Right kidney (tissue), 1 donor: ENCODE data around the gene SYNDIG1.

Experiments
- DNase-seq: peaks from one replicate; pipeline ENCODE4 v3.0.0-alpha.2; 2016

SYNDIG1 gene

GRCh38 chr20:24694157-24694726 is 224.8 kb downstream of the SYNDIG1 start:
- DNase-seq, result no peak

GRCh38 chr20:24694727-24695528 is 225.5 kb downstream of the SYNDIG1 start:
- DNase-seq, result peak; percentile 51

DNA sequence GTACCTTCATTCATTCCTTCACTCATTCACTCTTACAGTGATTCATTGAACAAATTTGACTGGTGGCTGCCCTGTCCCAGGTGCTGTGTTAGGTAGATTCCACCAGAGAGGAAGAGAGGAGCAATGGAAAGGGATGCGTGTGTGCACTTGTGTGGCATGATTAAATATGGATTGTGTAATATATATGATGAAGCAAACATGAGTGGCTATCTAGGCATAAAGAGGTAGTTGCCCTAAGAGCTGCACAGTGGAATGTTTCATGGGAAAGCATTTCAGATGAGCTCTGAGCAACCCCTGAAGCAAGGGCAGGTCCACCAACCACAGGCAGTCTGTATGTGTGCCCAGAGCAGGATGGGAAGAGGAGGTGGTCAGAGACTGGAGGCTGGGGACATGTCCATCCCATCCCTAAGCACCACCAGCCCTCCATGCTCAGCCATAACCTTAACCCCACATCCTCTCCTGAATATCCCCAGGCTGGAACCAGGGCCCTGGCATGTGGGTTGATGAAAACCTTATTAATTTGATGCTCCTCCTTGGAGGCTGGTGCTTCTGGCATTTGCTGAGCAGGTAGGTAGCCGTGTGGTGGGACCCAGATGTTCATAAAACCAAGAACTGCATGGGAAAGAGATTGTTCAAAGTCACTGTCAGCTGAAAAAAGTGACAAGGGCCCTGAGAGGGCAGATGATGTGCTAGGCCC is 226.2 kb downstream of the SYNDIG1 start:
- no peak for DNase-seq

- no peak for DNase-seq
These were observed 227.0 kb downstream of the SYNDIG1 start for GRCh38 chr20:24696396-24696795.

- DNase-seq, result no peak
These were observed 228.0 kb downstream of the SYNDIG1 start for GRCh38 chr20:24697411-24697810.

DNA sequence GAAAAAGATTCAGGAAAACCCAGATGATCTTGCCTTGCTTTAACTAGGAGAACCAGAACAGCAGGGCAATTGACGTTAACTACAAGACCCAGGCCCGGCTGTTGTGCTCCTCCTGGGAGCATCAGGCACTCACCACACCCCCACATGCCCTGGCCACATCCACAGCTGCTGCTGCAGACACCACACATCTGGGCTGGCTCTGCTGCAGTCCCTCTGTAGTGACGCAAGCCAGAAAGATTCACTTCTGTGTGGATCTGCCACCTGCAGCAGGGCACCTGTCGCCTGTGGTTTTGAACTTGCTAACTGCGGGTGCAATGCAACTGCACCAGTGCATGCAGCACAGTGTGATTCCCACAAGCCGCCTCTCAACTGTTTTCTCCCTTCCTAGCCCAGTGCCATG is 228.8 kb downstream of the SYNDIG1 start:
- no peak for DNase-seq

- no peak for DNase-seq
These were observed 229.3 kb downstream of the SYNDIG1 start for GRCh38 chr20:24698706-24699206.

DNA sequence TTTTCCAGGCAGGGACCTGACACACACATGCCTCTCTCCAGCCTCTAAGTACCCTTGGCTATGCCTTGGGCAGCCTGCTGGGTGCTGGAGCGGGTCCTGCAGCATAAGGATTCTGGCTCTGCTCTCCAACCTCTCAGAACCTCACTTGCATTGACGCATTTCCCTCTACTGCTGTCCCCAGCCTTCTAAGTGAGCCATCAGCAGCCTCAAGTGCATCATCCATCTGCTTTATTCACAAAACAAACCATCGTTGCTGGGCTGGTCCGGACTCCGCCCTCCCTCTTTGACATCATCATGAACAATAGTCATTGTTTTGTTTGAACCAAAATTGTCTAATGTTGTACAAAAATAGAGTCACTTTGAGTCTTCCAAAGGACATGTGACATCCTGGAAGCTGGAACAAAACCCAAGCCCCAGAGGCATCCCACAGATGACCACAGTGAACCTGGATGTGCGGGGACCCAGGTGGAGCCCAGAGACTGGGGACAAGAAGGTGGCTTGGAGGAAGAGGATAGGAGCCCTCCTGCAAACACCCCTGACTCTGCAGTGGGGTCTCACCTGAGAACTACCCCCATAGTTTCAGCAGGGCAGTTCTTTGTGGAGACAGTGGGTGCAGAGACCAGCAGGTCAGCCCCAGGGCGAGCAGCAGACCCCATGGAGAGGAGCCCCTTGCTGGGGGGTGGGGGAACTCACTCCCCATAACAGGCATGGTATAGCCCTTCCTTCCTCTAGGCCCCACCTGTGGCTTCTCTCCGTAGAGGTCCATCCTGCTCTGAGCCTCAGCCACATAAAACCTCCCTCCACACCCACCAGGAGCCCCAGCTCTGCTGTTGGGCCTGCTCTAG is 230.1 kb downstream of the SYNDIG1 start:
- no peak for DNase-seq

GRCh38 chr20:24700166-24700860 is 230.9 kb downstream of the SYNDIG1 start:
- no peak for DNase-seq

GRCh38 chr20:24701027-24701426 is 231.6 kb downstream of the SYNDIG1 start:
- no peak for DNase-seq

DNA sequence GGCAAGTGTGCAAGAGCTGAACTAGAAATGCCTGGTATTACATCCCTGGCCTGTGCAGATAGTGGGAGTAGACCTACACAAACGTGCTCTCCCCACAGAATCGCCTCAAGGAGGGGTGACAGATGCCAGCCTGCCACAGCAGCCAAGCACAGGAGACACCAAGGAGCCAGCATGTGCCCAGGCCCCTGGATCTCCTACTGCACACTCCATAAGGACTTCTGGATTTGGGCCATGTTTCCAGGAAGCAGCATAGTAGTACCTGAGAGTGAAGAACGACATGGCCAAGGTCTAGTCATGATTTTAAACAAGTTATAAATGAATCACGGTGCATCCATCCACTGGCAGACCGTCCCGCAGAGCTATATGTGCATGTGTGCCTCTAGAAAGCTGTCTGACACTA is 232.2 kb downstream of the SYNDIG1 start:
- DNase-seq, result no peak

GRCh38 chr20:24702501-24703283 is 233.3 kb downstream of the SYNDIG1 start:
- no peak for DNase-seq

DNA sequence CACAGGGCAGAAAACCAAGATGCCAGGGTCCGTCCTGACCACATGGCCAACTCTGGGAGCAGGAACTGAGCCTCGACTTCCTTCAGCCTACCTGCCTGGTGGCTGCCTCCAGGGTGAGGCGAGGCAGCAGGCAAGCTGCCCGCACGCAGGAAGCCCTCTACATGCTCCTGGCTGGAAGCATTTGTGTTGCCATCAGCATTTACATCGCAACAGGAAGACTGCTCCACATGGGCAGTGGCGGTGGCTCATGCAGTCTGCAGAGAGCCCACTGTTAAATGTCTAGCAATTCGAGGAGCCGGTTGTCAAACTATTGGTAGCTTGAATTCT is 233.8 kb downstream of the SYNDIG1 start:
- DNase-seq, result no peak

DNA sequence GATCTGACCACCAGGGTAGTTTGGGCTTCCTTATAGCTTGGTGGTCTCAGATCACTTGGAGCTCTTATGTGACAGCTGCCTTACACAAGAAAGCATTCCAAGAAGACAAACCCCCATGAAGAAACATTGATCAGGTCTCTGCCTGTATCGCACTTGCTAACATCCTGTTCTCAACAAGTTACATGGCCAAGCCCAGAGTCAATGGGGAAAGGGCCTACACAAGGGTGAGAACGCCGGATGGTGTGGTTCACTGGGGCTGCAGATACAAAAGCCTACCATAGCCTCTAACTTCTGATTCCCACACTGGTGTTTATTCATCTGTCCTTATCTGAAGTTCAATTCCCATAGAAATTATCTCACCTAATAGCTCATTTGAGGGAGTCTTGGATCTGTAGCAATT is 235.5 kb downstream of the SYNDIG1 start:
- DNase-seq, result no peak

- no peak for DNase-seq
These were observed 236.1 kb downstream of the SYNDIG1 start for GRCh38 chr20:24705486-24705885.

- DNase-seq, result no peak
These were observed 239.2 kb downstream of the SYNDIG1 start for GRCh38 chr20:24708411-24709295.
